Motor neuron (in vitro differentiated cells): ENCODE data around the gene SLCO3A1. TPM values are rescaled to one million over a fixed set of nuclear protein-coding genes. Genes with fewer than 3 reads are reported as not detected.

ENCODE experiments used
- ATAC-seq, 8 experiments: fragments of 200-7000 bp; cut with Tn5 transposase; replicated peaks in 6 of 8; 2 replicates each; pipeline ENCODE4 v1.8.0; 2021; ENCODE audit warnings: mild to moderate bottlenecking in 8 of 8, moderate library complexity in 8 of 8
- H3K27ac ChIP-seq, 2 donors: fragments of 250-450 bp; sonication (Bioruptor Pico); 2 replicates each; pipeline ENCODE4 v1.9.0; 2021; ENCODE audit warnings: antibody characterized with exemption in 2 of 2, mild to moderate bottlenecking in 2 of 2, moderate library complexity in 1 of 2
- H3K4me1 ChIP-seq, 2 donors: fragments of 250-450 bp; sonication (Bioruptor Pico); replicated peaks in 1 of 2; 2 replicates each; pipeline ENCODE4 v1.6.1; 2021; ENCODE audit warnings: antibody characterized with exemption in 2 of 2, mild to moderate bottlenecking in 2 of 2, moderate library complexity in 1 of 2
- H3K4me3 ChIP-seq, 5 donors: fragments of 250-450 bp; sonication (Bioruptor Pico); 2 replicates each; pipeline ENCODE4 v1.9.0; 2021; ENCODE audit warnings: antibody characterized with exemption in 5 of 5, mild to moderate bottlenecking in 5 of 5, moderate library complexity in 4 of 5
- WGBS, 10 experiments: fragments of 450-650 bp; shearing (Covaris generic); methylation state at CpG; one replicate each; pipeline ENCODE4 v1.0.0; 2022; 5-methylcytosine and 5-hydroxymethylcytosine counted together
- in situ Hi-C, 9 experiments: fragments of 400-800 bp; cut with MboI; loops; one replicate each; pipeline ENCODE4 v1.15.0; 2021; ENCODE audit warnings: low sequenced_read_pairs in 9 of 9, low pct_unique_long_range_greater_than_20kb in 2 of 9; ENCODE audit not compliant: unreplicated experiment in 9 of 9
- total RNA-seq, 8 experiments: library from RNA; unstranded; fragments of 300-600 nt; gene quantifications; 2 replicates each; pipeline versions ENCODE4 v1.2.3 to v1.2.4, GENCODE V29; 2022

Gene SLCO3A1
- total RNA-seq, 8 experiments from 2014 or later = 2.2 to 19.6 (median 4.9) TPM

DNA sequence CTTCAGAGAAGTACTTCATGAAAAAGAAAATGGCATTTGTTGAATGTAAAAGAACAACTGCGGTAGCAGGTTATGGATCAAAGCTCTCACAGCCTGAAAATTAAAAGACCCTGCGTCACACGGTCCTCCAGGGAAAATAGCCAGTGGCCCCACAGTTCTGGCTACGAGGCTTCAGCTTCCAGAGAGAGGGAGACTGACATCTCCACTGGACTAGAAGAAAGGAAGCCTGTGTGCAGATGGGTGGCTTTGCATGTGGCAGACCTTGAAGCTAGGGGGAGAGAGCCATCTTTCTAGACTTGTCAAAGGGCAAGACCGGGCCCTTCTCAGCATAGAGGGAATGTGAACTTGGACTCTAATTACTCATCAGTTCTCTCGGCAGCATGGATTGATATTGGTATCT is 159.4 kb downstream of the SLCO3A1 start:
- no peak overlapping the region for H3K27ac ChIP-seq
- no peak overlapping the region for H3K4me3 ChIP-seq
- ATAC-seq = peak in 2 of 8 experiments; percentile 19 to 20
- H3K4me1 ChIP-seq = peaks cover 28 to 34% of the 10 kb centered on the region in 2 donors
- in situ Hi-C loops = no loop called here
- WGBS, 10 experiments = 57 to 94% (median 83%) methylated on average over 1 to 5 of the region's 6 CpGs; no CpG with 5 or more reads in 1 of the 10 experiments

DNA sequence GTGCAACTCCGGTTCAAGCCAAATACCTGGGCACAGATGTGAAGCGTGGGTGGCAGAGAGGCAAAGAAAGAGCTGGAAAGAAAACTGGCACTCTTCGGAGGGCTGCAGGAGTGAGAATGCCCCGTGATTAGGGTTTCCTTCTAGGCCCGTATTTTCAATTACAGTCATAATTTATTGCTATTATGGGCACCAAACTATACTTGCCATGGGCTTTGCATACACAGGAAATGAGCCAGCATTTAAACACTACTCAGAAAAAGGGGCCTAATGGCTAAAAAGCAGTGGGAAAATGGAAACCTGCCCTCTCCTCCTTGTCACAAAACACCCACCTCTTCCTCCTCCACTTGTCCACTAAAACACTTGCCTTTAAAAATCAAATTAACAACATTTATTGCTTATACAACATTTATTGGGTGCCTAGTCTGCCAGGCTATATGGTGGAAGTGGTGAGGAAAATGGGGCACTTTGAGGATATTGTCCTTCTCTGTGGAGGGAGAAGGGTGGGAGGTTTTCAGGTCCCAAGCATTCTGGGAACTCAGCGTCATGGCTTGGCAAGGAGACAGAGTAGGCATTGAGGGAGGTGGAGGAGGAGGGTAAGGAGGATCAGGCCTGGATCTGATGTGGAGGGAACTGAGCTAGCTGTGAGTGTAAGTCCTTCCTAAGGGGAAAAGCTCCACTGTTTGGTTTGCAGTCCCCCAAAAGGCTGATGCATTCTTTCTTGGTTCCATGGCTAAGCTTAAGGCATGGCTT is 160.9 kb downstream of the SLCO3A1 start:
- WGBS, 10 experiments = 64 to 96% (median 83%) methylated on average over 1 to 5 of the region's 6 CpGs; no CpG with 5 or more reads in 3 of the 10 experiments
- no peak overlapping the region for H3K27ac ChIP-seq
- H3K4me3 ChIP-seq = no peak overlapping the region
- no peak for ATAC-seq
- H3K4me1 ChIP-seq = peaks cover 28 to 34% of the 10 kb centered on the region in 2 donors
- in situ Hi-C loops = no loop called here

DNA sequence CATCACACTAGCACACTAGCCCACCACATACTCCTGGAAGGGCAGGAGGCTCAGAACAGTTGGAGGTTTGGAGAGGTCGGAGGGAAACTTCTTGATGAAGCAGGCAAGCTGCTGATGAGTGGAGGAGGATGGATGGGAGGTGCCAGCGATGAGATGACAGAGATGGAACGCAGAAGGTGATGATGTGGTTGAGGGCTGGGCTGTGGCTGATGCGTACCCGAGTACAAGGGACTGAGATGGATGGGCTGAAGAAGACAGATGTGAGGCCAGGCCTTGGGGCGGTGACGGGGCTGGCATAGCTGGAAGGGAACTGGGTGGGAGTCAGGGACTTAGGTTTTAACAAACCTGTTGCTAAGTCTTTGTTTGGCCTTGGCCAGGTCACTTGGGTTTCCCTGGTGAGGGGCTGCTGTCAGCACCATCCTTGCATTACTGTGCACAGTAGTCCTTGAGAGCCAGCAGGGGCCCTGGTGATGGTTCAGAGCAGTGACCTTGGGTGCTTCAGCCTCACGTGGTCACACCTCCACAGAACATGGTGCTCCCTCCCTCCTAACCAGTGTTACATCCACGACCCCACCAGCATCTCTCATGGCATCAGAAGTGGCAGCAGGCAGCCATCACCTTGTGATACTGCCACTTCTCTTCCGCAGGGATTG is 164.5 kb downstream of the SLCO3A1 start:
- no peak for ATAC-seq
- Histone ChIP-seq H3K27ac (no peak overlapping the region), H3K4me3 (no peak overlapping the region), H3K4me1 (peaks cover 2 to 3% of the 10 kb centered on the region in 2 donors)
- 46 to 93% (median 79%) methylated on average over 1 to 7 of the region's 10 CpGs; no CpG with 5 or more reads in 2 of the 10 experiments for WGBS, 10 experiments
- in situ Hi-C loops = no loop called here

GRCh38 chr15:92018535-92019239 is 165.2 kb downstream of the SLCO3A1 start:
- WGBS, 10 experiments = 60 to 88% (median 81%) methylated on average over 1 to 6 of the region's 13 CpGs; no CpG with 5 or more reads in 6 of the 10 experiments
- H3K4me1 ChIP-seq = peaks cover 0 to 2% of the 10 kb centered on the region in 2 donors
- no peak for ATAC-seq
- no peak overlapping the region for H3K4me3 ChIP-seq
- in situ Hi-C loops = no loop called here
- H3K27ac ChIP-seq = no peak overlapping the region

GRCh38 chr15:92019706-92020105 is 166.2 kb downstream of the SLCO3A1 start:
- 55 to 100% (median 94%) methylated on average over 2 to 5 of the region's 7 CpGs; no CpG with 5 or more reads in 6 of the 10 experiments for WGBS, 10 experiments
- no peak overlapping the region for H3K4me3 ChIP-seq
- H3K27ac ChIP-seq = no peak overlapping the region
- peaks cover 5 to 10% of the 10 kb centered on the region in 2 donors for H3K4me1 ChIP-seq
- in situ Hi-C loops = no loop called here
- no peak for ATAC-seq

DNA sequence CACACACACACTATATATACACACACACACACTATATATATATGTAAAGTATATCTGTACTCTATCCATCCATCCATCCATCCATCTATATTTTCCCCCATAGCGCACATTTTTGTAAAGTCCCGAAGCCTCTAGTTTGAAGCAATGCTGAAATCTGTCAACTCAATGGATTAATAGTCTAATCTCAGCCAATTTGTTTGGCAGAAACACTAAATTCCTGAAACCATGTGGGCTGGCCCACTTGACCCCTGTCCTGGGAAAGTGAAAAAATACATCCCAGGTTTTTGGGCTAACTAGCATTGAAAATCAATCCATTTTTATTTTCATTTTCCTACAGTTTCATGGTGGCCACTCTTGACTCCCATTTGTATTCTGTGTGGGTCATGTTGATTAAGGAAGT is 166.7 kb downstream of the SLCO3A1 start:
- 40 to 100% (median 85%) methylated on average over 1 to 2 of the region's 2 CpGs; no CpG with 5 or more reads in 6 of the 10 experiments for WGBS, 10 experiments
- ATAC-seq = no peak
- H3K27ac ChIP-seq = no peak overlapping the region
- H3K4me3 ChIP-seq = no peak overlapping the region
- in situ Hi-C loops = no loop called here
- peaks cover 5 to 12% of the 10 kb centered on the region in 2 donors for H3K4me1 ChIP-seq

DNA sequence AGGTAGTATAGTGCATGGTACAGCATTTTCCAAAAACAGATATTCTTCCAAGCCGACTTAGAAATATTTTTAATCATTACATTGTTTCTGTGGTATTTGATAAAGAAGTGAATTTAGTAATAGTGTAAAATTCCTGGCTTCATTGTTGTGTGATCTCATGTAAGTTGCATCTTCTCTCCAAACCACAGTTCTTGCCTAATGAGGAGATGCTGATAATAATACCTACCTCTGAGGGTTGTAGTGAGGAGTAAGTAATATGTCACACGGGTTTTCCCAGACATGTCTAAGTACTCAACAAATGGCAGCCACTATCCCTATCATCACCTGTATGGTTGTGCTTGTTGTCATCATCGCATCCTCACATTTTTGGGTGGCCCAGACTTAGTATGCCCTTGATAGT is 167.3 kb downstream of the SLCO3A1 start:
- no peak for ATAC-seq
- 17 to 100% (median 86%) methylated on average over 1 to 3 of the region's 3 CpGs; no CpG with 5 or more reads in 1 of the 10 experiments for WGBS, 10 experiments
- in situ Hi-C loops = no loop called here
- Histone ChIP-seq H3K4me3 (no peak overlapping the region), H3K27ac (no peak overlapping the region), H3K4me1 (peaks cover 5 to 17% of the 10 kb centered on the region in 2 donors)

DNA sequence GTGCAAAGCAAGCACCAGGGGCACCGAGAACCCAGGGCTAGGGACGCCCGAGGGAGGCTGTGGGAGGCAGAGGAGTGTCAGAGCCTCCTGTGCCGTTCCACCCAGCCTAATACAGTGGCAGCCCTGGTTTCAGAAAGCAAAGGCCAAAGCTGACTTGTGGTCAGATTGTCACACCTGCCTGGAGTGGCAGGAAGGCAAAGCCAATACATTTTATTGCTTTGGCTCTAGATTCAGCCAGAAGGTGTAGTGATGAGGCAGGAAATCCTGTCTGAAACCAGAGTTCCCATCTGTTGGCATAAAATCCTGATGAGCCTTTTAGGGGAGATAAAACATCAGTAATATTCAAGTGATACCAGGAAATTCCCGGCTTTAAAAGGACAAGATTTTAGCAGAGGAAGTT is 168.3 kb downstream of the SLCO3A1 start:
- H3K4me1 ChIP-seq = peaks cover 5 to 20% of the 10 kb centered on the region in 2 donors
- H3K27ac ChIP-seq = no peak overlapping the region
- in situ Hi-C loops = no loop called here
- H3K4me3 ChIP-seq = no peak overlapping the region
- no peak for ATAC-seq
- 40 to 100% (median 80%) methylated on average over 1 to 5 of the region's 5 CpGs; no CpG with 5 or more reads in 3 of the 10 experiments for WGBS, 10 experiments

GRCh38 chr15:92023965-92024364 is 170.5 kb downstream of the SLCO3A1 start:
- peak in 6 of 8 experiments; percentile 24 to 68 (median 48) for ATAC-seq
- in situ Hi-C loops = no loop called here
- WGBS, 10 experiments = 11 to 75% (median 57%) methylated on average over 1 of the region's 1 CpG; no CpG with 5 or more reads in 5 of the 10 experiments
- Histone ChIP-seq H3K4me1 (peaks cover 14 to 36% of the 10 kb centered on the region in 2 donors), H3K27ac (no peak overlapping the region), H3K4me3 (no peak overlapping the region)

DNA sequence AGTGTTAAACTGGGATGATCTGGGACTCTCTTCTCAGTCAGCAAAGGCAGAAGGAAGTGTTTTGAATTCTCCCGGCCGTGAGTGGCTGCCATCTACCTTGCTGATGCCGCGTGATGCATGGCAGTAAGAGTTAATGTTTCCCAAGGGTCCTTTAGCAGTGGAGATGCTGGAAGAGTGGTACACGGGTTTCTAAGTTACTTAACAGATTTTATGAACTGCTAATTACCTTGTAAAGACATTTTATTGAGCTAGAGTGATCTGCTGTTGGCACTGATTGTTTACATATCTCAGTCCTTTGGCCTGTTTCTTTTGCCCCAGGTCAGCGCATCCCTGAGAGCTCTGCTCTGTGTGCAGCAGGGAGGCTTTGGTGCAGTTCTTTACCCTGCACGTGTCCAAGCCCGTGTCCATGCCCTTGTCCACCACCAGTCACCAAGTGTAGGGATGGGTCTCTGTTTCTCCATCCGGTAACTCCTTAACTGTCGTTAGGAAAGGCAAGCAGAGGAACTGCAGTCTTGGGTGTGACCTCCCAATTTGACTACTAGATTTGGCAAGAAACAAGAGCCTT is 172.3 kb downstream of the SLCO3A1 start:
- in situ Hi-C loops = no loop called here
- no peak overlapping the region for H3K4me3 ChIP-seq
- H3K27ac ChIP-seq = no peak overlapping the region
- H3K4me1 ChIP-seq = peaks cover 24 to 54% of the 10 kb centered on the region in 2 donors
- peak in 2 of 8 experiments; percentile 32 to 38 for ATAC-seq
- 58 to 100% (median 80%) methylated on average over 2 to 9 of the region's 10 CpGs; no CpG with 5 or more reads in 1 of the 10 experiments for WGBS, 10 experiments

GRCh38 chr15:92028389-92028724 is 174.8 kb downstream of the SLCO3A1 start:
- no peak overlapping the region for H3K27ac ChIP-seq
- no peak for ATAC-seq
- WGBS, 10 experiments = 13 to 87% (median 75%) methylated on average over 1 to 4 of the region's 4 CpGs; no CpG with 5 or more reads in 2 of the 10 experiments
- no peak overlapping the region for H3K4me3 ChIP-seq
- in situ Hi-C loops = no loop called here
- H3K4me1 ChIP-seq = peaks cover 24 to 57% of the 10 kb centered on the region in 2 donors

DNA sequence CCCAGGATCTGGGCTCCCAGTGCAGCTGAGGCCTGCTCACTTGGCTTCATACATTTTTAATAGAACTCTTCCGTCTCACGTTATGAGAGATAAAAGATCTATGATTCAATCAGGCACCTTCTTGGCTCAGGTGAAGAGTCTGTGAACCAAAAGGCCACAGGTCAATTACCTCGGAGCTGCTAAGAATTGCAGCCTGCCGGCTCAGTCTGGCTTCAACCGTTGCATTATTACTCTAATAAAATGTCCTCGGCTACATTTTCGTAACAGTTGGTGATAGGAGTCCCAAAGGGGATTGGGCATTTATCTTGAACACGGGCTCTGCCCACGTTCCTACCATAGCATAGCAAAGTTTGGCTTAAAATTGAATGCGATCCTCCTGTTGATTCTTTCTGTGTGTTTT is 176.3 kb downstream of the SLCO3A1 start:
- H3K4me3 ChIP-seq = no peak overlapping the region
- peak in 4 of 8 experiments; percentile 22 to 84 (median 81) for ATAC-seq
- 23 to 100% (median 68%) methylated on average over 1 to 9 of the region's 10 CpGs; no CpG with 5 or more reads in 1 of the 10 experiments for WGBS, 10 experiments
- H3K27ac ChIP-seq = no peak overlapping the region
- peaks cover 19 to 47% of the 10 kb centered on the region in 2 donors for H3K4me1 ChIP-seq
- in situ Hi-C loops = no loop called here
